ENCODE data around the gene PNRC2.
A peak's percentile ranks its signal among the peaks of the same experiment; 100 is the strongest.

- peak in 1 of 2 donors; percentile 95 for TF ChIP-seq POLR2A (IDR thresholded peaks at IDR 0.05)
- TF ChIP-seq CTCF (IDR thresholded peaks at IDR 0.05), result peak in 1 of 3 donors; percentile 62
Measured at GRCh38 chr1:23979881-23980727, 20.5 kb downstream of the PNRC2 start, which contains the start of gene SRSF10.

All from lower leg skin (tissue), 3 donors.